GM18870 (cell line): ENCODE measurements around the gene MACROH2A1.

Experiments
- ATAC-seq: cut with Tn5 transposase; IDR thresholded peaks from one replicate; pipeline ENCODE4 v1.9.1; 2021; ENCODE audit warnings: moderate library complexity; ENCODE audit not compliant: unreplicated experiment

The MACROH2A1 gene

DNA sequence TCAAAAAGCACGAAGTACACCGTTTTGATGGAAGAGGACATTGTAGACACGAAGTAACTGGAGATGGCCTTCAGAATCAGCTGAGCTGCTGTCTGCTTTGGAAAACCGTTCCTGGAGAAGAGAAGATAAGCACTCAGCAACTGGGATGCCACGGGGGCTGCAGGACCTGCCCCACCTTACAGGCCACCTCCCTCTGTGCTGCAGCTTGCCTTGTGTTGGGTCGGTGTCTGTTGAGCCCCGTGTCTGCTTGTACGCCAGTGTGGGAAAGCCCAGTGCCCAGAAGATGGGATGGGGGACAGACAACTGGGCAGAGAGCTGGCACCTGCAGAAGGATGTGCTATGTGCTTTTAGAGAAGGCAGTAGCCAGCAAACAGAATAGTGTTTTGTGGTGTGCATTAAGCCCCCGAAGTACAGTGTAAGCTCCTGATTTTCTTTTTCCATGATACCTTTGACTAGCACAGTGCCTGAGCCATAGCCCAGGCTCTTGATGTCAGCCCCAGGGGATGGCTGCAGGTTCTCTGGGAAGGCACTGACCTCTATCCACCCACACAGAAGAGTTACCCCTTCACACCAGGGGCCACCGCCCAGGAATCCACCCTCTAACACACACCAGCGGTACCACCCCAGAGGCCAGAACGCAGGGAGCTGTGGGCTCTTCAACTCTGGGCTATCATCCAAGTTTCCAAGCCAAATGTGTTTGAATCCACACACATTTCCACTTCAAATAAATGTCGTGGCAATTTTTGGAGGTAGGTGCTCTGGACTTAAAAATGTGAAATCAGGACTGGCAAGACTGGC, 63.8 kb downstream of the MACROH2A1 start:
- ATAC-seq: no peak

DNA sequence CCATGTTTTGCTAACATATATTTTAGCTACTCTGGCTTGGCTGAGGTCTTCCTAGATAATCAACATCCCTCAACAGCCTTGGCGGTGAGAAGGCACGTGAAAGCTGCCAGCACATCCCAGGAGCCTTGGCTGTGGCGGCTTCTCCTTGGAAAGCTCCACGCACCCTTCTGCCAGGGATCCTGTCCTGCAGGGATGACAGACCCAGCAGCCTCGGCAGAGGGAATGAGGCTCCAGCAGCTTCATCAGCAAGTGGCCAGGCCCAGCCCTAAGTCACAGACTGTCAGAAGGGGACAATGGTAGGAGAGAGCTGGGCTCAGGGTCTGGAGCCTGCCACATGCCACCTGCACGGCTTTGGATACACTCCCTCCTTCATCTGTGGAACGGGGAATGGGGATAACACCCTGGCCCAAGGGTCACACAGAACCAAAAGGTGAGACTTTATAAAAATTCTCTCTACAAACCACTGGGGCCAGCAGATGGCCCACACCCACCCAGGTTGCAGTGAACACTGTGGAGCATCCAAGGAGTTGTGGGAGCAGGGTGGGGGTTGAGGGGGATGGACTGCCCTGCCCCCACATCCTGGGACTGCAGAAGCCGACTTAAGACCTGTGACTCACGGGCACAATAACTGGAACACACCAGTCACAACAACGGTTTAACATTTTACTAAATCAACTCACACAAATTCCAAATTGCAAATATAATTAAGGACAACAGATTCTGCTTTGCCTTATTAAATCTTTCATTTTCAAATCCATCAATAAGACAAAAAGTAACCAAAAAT, 65.1 kb downstream of the MACROH2A1 start:
- no peak for ATAC-seq

DNA sequence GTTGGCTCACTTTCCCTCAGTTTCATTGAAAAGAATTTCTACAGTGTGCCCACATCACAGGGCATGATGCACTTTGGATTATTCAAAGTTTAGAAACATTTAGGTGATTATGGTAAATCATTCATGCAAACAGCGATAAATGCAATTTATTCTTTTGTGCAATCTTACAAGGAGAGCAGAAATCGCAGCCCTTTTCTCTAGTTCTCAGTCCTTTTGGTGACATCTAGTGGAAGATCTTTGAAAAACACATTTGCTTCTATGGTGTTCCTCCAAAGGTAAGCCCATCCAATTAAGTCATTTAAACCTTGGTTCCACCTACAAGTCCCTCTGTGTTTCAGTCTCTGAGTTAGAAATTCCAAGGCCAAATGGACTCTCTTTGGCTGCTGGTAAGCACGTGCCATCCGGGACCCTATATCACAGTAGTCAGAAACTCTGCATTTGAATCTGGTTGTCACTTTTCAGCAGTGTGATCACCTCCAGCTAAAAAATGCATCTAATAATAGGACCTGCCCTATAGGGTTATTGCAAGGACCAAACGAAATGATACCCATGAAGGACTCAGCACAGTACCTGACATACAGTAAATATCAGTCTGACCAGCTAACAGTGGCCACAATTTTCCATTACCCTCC, 66.4 kb downstream of the MACROH2A1 start:
- no peak for ATAC-seq

DNA sequence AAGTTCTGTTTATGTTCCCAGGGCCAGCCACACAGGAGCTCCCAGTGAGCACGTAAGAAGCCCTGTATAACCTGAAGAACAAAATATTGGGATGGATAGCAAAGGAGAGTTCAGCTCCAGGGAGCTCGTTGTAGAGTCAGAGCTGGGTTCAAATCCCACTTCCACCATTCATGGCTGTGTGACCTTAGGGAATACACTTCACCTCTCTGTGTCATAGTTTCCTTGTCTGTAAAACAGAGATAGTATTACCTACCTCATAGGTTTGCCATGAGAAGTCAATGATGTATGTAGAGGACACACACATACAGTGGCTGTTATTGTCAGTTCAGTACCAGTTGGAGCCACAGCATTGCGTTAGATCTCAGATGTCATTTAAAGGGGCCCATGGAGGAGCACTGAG, 67.4 kb downstream of the MACROH2A1 start:
- ATAC-seq: no peak

DNA sequence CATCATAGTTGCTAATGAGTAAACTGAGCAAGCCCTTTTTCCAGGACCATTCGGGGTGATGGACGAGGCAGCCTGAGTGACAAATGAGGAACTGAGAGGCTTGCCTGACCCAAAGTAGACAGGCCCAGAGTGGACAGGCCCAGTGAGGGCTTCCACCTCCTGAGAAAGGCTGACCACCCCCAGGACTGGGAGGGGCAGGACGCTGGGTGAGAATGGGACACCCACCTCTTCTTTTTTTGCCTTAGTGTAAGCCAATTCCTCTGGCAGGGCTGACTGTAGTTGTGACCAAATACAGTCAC, 68.3 kb downstream of the MACROH2A1 start:
- ATAC-seq: no peak

DNA sequence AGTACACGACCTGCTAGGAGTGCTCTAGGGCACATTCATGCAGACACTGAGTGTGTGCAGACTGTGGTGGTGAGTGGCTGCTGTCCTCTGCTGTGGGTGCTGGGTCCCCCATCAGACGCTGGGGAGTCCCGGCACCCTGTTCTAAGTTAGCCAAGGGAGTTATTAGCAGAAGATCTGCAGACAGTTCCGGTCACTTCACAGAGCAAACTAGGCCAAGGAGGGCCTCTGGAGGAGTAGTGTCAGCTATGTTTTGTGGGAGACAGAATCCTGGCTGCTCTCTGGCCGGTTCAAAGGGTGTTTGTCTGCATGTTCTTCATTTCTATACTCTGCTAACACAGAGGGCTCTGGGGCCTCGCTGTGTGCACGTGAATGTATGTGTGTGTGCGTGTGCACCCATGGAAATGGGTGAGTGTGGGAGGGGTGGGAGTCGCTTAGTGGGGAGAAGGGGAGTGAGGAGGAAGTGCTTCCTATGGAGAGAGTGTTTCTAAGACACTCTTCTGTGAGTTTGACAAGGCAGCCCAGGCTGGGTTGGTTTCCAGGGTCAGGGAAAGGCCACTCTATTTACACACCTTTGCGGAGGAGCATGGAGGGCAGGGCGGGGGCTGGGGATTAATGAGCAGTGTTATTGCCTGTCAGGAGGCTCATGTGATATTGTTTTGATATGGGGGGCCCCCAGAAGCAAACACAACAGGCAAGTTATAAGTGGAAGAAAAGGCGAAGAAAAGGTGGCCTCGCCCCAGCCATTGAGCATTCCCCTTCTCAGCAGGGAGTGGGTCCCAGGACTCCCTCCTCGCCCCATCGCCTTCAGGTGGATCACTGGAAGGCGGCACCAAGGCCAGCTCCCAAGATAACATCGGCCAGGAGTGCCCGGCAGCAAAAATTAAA, 68.9 kb downstream of the MACROH2A1 start:
- no peak for ATAC-seq

DNA sequence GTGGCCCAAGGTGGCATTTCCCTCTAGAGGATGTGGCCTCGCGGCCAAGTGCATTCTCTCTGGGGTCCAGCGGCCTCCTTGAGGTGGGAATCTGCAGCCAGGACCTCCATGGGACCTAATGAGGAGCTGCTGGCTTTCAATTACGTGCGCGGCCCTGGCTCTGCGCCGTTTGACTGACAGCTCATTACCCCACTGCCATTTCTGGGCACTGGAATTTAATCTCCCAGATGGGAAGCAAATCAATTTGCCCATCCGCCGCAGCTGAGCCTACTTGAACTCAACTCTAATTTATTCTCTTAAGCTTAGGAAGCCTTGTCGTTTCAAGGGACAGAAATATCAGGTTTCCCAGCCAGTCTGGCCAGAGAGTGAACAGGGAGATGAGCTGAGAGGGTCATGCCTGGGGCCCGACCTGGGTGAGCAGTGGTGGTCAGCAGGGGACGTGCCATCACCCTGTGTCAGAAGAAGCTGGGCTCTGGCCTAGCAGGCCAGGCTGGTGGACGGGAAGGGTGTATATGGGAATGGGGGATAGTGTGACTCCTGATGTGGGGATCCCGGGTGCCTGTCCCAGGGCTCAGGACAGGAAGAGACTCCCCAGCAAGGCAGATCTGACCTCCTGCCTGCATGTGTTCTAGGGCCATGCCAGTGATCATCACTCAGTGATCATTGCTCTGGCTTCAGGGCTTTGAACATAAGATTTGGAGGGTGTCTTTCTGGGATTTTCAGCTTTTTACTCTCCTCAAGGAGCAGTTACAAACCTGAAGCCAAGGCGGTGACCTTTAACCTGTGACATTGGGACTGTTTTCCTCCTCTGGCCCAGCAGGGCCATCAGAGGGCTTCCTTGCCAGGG, 69.7 kb downstream of the MACROH2A1 start:
- ATAC-seq: no peak

DNA sequence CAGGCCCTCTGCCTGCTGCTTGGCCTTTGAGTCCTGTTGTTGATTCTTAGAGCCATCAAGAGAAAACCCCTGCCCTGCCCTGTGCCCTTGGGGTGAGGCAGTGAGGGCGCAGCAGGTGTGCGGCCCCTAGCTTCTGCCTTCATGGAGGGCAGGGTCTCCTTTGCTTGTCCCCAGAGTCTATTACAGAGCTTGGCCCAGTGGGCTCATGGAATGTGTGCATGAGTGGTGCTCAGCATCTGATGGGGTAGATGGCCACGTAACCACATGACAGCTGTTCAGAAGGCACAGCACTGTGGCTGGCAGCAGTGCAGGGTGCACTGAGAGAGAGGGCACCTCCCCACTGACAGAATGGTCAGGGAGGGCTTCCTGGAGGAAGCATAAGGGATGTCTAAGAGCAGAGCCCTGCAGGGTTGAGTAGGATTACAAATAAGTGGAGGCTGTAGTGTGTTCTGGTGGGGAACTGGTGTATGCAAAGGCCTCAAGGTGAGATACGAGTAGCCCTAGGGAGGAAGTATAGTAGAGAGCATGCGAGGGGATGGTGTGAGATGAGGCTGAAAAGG, 70.8 kb downstream of the MACROH2A1 start:
- no peak for ATAC-seq

DNA sequence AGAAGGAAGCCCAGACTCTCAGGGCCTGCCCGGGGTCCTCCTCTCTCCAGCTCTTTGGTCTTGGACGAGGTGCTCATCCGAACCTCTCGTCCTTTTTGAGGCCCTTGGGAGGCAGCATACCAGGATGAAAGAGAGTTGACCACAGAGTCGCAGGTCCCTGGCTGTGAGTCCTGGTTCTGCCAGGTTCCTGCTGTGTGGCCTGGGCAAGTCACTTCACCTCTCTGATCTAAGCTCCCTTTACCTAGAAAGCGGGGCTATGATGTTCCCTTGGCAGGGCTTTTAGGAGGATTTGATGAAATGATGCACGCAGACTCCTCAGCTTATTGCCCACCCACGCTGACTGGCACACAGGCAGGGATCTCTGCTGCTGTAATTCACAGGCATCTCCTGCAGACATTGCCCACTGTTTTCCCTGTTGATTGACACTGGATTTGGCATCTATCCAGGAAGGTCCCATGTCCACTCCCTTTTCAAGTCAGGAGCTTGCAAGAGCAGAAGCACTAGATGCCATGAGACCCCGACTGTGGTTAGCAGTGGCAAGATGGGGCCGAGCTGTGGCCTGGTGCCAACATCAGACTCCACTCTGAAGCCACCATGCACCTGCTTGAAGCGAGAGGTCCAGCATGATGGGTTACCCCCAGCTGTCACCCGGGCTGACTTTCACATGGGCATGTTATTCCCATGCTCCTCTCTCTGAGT, 71.5 kb downstream of the MACROH2A1 start:
- ATAC-seq: no peak

DNA sequence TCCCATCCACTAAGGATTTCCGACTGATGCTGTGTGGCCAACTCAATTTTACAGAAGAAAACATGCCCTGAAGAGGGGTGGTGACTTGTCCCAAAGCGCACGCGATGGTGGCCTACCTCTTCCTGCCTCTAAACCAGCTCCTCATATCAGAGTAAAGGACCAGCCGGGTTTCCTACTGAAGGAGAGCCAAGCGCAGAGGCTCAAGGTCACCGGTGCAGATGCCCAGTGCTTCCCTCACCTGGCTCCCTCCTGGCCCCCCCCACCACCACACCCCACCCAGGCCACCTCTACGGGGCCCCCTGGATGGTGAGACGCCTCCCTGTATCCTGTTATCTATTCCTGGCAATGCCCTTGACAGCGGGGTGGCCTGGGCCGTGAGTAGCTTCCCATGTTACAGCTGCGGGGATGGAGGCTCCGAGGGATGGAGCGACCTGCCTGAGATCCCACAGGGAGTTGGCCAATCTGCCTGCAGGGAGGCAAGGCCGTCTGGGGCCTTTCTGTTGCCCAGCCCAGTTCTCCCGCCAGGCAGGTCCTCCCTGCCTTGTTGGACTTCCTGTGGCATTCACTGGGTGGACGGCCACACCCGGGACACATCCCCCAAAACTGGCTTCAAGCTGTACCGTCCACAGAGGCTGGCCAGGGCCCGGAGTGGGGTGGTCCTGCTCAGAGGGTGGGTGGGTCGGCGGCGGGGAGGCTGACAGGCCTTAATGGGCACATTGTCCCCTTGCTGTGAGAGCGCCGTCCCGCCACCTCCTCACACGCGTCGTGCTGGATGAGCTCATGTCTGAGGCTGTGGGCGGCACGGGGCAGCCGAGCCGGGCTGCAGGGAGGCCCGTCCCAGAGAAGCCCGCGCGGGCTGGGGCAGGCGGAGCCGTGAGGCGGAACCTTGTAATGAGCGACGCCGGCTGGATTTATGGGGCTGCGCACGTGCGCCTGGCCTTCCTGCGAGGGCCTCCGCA, 72.5 kb downstream of the MACROH2A1 start:
- no peak for ATAC-seq

DNA sequence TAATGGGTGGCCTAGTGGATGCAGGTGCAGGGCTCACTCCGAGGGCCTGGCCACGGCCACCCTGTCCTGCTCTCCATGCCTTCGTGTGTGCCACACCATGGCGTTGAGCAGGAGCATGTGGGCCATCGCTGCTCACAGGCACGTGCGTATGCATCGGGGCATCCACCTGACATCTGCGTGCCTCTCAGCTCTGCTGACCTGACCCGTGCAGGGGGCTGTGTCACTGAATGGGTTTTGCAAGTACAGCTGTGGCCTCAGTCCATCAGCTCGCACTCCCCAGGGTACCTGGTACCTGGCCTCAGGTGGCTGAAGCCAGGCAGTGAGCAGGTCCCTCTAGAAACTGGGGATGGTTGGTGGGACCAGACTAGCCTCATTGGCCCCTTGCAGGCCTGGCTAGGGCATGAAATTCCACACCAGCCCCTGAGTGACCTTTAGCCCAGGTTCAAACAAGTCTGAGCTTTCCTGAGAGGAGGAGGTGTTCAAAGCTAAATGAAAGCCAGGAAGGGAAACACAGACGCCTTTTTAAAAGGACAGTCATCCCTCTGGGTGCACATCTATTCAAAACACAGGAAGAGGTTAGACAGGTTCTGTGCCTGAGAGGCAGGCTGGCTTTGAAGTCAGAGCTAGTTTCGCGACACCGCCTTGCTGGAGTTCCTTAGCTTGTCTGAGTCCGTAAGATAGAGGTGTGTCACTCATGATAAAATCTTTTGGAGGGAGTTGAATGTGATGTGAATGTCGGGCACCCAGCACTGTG, 74.0 kb downstream of the MACROH2A1 start:
- ATAC-seq: no peak

DNA sequence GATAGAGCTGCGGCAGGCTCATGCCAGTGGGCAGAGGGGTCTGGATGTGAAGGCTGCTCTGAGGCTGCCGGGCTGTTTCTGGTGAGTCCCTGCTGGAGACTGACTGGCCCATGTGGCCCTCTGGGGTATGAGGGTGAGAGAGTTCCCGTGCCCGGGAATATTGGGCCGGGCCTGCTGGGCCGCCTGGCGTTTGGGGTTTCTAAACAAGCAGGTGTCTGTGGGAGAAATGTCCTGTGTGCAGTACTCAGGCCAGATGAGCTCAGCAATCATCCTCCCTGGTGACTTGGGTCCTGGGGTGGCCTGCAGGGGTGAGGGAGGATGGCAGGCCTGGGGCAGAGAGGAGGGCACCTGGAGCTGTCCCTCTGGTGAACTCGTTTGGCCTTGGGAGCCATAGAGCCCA, 74.9 kb downstream of the MACROH2A1 start:
- ATAC-seq: no peak

DNA sequence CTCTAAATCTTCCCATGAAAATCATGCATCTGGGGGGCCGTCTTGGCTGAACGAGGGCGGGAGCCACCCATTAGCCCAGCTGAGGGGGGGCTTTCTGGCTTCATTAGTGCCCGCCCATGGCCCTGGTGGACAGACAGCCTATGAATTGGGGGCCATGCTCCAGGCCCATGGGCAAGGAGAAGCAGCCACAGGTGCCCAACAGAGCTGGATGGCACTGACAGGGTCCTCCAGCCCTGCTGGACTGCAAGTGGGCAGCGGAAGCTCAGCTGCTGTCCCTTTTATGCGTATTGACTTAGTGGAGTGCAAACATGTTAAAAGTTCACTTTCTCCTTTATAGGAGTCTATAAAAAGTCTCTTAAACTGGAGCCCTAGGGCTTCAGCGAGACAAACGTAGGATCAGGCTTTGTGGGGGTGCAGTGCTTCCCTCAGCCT, 75.3 kb downstream of the MACROH2A1 start:
- ATAC-seq: no peak

DNA sequence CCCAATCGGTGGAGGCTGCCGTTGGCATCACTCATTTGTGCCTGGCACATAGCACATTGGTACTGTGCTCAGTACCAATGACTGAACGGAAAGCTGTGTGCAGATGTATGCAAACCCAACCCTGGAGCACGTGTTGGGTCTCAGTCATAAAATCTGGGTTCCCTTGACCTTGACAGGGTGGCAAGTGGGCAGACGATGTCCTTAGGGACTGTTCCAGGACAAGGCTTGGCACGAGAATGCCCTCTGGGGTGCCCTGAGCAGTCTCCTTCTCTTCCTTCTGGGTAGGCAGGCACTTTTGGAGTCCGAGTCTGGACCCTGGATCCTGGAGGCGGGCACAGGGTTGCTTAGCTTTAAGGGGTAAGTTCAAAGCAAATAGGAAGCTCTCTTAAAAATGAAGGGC, 75.8 kb downstream of the MACROH2A1 start:
- ATAC-seq: no peak

DNA sequence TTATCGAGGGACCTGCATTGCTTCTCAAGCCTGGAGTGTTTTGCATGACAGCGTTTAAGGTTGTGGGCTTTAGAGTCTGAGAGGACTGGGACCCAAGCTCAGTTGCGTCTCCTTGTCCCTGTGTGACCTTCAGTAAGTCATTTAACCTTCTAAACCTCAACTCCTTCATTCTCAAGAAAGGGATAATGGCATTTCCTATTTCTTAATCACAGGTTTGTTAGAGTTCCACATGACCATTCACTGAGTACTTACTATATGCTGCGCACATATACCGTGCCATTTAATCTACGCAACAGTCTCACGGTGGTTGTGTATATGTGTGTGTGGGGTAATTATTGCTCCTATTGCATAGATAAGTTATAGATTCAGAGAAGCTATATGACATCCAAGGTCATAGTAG, 76.3 kb downstream of the MACROH2A1 start:
- no peak for ATAC-seq

DNA sequence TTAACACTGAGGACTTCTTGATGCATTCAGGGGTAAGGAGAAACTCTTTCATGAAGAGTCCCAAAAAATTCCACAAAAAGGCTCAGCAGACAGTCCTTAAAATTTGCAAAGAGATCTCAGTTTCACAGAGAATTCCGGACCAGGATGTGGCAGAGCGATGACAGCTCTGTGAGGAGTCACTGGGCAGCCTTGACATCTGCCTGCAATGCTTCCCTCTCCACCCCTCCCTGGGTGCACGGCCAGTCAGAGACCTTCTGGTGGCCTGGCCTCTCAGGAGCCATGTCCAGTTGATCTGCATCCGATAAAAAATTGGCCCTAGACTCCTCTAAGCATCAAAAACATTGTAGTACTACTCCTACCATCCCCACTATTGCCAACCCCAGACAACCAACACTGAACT, 76.8 kb downstream of the MACROH2A1 start:
- ATAC-seq: no peak

DNA sequence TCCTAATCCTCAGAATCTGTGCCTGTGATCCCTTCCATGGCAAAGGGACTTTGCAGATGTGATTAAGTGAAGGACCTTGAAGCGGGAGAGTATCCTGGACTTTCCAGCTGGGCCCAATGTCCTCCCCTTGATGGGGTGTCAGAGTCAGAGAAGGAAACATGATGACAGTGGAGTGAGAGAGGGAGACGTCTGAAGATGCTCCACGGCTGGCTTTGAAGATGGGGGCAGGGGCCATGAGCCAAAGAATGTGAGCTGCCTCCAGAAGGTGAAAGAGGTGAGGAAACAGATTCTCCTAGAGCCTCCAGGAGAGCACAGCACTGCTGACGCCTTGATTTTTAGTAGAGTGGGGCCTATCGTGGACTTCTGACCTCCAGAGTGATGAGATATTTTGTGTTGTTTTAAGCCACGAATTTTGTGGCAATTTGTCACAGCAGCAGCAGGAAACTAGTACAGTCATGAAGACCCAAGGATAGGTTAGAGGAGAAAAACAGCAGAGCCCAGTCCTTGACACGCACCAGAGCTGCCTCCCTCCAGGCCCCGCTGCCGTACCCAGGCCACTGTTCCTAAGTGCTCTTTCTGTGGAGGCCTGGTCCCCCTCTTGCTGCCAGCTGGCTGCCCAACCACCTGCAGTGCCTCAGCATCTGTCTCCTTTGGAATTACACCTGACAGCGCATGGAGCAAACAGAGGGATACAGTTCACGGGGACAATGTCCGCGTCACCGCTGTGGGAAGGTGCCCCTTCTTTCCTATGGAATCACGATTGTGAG, 78.1 kb downstream of the MACROH2A1 start:
- no peak for ATAC-seq
